Eye (tissue), 1 donor: ENCODE results near the gene ADORA3.
A peak's percentile ranks its signal among the peaks of the same experiment; 100 is the strongest.

ENCODE experiments used
- DNase-seq: peaks from one replicate; pipeline ENCODE4 v3.0.0-alpha.2; 2015

The ADORA3 gene

GRCh38 chr1:111507411-111508201 lies 4.2 kb upstream of the ADORA3 start:
- DNase-seq: no peak

- DNase-seq: no peak
Measured at GRCh38 chr1:111506561-111506960, 3.1 kb upstream of the ADORA3 start.

- no peak for DNase-seq
Measured at GRCh38 chr1:111505641-111506119, 2.2 kb upstream of the ADORA3 start.

- DNase-seq: no peak
Measured at GRCh38 chr1:111504097-111504496, 664 bp upstream of the ADORA3 start.

- no peak for DNase-seq
Measured at GRCh38 chr1:111501645-111502044, 1.8 kb downstream of the ADORA3 start.

- no peak for DNase-seq
Measured at GRCh38 chr1:111499026-111499785, 4.2 kb downstream of the ADORA3 start.

- no peak for DNase-seq
Measured at GRCh38 chr1:111497592-111497991, 5.8 kb downstream of the ADORA3 start.

GRCh38 chr1:111496398-111496797 lies 7.0 kb downstream of the ADORA3 start:
- no peak for DNase-seq

- DNase-seq: no peak
Measured at GRCh38 chr1:111491070-111491469, 12.4 kb downstream of the ADORA3 start.

GRCh38 chr1:111490220-111490619 lies 13.2 kb downstream of the ADORA3 start:
- DNase-seq: no peak

GRCh38 chr1:111489604-111490003 lies 13.8 kb downstream of the ADORA3 start:
- no peak for DNase-seq

GRCh38 chr1:111488669-111489068 lies 14.8 kb downstream of the ADORA3 start:
- DNase-seq: no peak

- no peak for DNase-seq
Measured at GRCh38 chr1:111487133-111487532, 16.3 kb downstream of the ADORA3 start.

GRCh38 chr1:111486431-111486830 lies 17.0 kb downstream of the ADORA3 start:
- no peak for DNase-seq

GRCh38 chr1:111484391-111485026 lies 18.9 kb downstream of the ADORA3 start:
- DNase-seq: no peak

- no peak for DNase-seq
Measured at GRCh38 chr1:111483876-111484275, 19.6 kb downstream of the ADORA3 start.

GRCh38 chr1:111483166-111483565 lies 20.3 kb downstream of the ADORA3 start:
- DNase-seq: no peak

GRCh38 chr1:111481387-111482221 lies 21.8 kb downstream of the ADORA3 start:
- peak; percentile 72 for DNase-seq

GRCh38 chr1:111480674-111481073 lies 22.8 kb downstream of the ADORA3 start:
- no peak for DNase-seq

- DNase-seq: no peak
Measured at GRCh38 chr1:111476761-111477309, 26.6 kb downstream of the ADORA3 start.

GRCh38 chr1:111476214-111476613 lies 27.2 kb downstream of the ADORA3 start:
- no peak for DNase-seq

- DNase-seq: no peak
Measured at GRCh38 chr1:111475701-111476100, 27.7 kb downstream of the ADORA3 start.
